Choroid plexus epithelial cell (primary cell): Measurements from ENCODE around the gene ARHGAP4.

ENCODE experiments used
- DNase-seq: peaks from one replicate; pipeline ENCODE4 v3.0.0-alpha.2; 2010; ENCODE audit warnings: low read depth
- H3K4me3 ChIP-seq: 2 replicates; pipeline ENCODE4 v1.5.1; 2011; ENCODE audit warnings: low read depth, mild to moderate bottlenecking, control low read depth, low read length, moderate library complexity
- CTCF ChIP-seq: conservative IDR thresholded peaks from 2 replicates; pipeline ENCODE4 v1.5.1; 2011; ENCODE audit warnings: low read depth, mild to moderate bottlenecking, control low read depth, inconsistent platforms, low read length, moderate library complexity

Gene ARHGAP4

GRCh38 chrX:153874366-153875125, 51.5 kb downstream of the ARHGAP4 start:
- DNase-seq = no peak
- H3K4me3 ChIP-seq = no peak overlapping the region
- no peak for TF ChIP-seq CTCF

- no peak for TF ChIP-seq CTCF
- DNase-seq = no peak
- H3K4me3 ChIP-seq = no peak overlapping the region
Observed at GRCh38 chrX:153874085-153874365, 52.0 kb downstream of the ARHGAP4 start.

GRCh38 chrX:153873282-153874084, 52.6 kb downstream of the ARHGAP4 start:
- no peak for DNase-seq
- no peak for TF ChIP-seq CTCF
- no peak overlapping the region for H3K4me3 ChIP-seq

GRCh38 chrX:153871946-153872878, 53.9 kb downstream of the ARHGAP4 start:
- H3K4me3 ChIP-seq = no peak overlapping the region
- TF ChIP-seq CTCF = no peak
- no peak for DNase-seq

- H3K4me3 ChIP-seq = no peak overlapping the region
- no peak for TF ChIP-seq CTCF
- DNase-seq = no peak
Observed at GRCh38 chrX:153871451-153871850, 54.6 kb downstream of the ARHGAP4 start.

- DNase-seq = no peak
Observed at GRCh38 chrX:153870791-153871360, 55.2 kb downstream of the ARHGAP4 start.

More at GRCh38 chrX:153870791-153871360, 55.2 kb downstream of the ARHGAP4 start:
- no peak overlapping the region for H3K4me3 ChIP-seq
- TF ChIP-seq CTCF = peak; percentile 9
